Measurements from ENCODE around the gene CAPN7. TPM values are rescaled to one million over a fixed set of nuclear protein-coding genes. Genes with fewer than 3 reads are reported as not detected.

CAPN7 gene
- total RNA-seq, 1 experiment from 2014 or later: 25.2 TPM

DNA sequence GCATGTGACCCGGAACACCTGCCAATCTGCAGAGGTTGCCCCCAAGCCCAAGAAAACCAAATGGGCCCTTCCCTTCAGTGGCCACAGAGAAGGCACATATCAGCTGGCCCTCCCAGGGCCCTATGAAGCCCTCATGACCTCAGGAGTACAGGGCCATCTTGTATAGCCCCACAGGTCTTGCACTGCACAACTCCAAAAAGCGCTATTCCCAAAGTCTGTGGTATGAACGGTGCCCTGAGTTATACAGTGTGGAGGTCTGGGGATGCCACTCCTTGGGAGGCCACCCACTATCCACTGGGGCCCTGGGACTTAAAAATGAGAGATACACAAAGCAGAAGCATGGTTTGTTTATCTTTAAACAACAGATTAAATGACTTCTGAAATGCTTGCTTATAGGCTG, 61.5 kb downstream of the CAPN7 start:
- H4K20me1 ChIP-seq (ENCODE audit: control insufficient read depth, insufficient read depth, insufficient read length): no peaks in the 10 kb centered on the region
- H3K36me3 Mint-ChIP-seq (ENCODE audit: insufficient read depth in 1 of 3, low read depth in 3 of 3): no peaks in the 10 kb centered on the region
- no peaks in the 10 kb centered on the region for H3K79me1 ChIP-seq (ENCODE audit: insufficient read depth, low read depth, low read length, poor library complexity, severe bottlenecking)
- H2BK20ac ChIP-seq (ENCODE audit: low read depth, low read length, poor library complexity, severe bottlenecking): no peak overlapping the region
- H3K4me2 ChIP-seq (ENCODE audit: insufficient read depth, insufficient read length, low read length): no peak overlapping the region
- no peak overlapping the region for H4K8ac ChIP-seq (replicated peaks; ENCODE audit: insufficient read length, low read depth, low read length)
- no peak overlapping the region for H2AFZ ChIP-seq (ENCODE audit: low read length)
- no peaks in the 10 kb centered on the region for H3K27me3 Mint-ChIP-seq (ENCODE audit: low read depth)
- no peak for DNase-seq
- H3K27ac Mint-ChIP-seq: no peak overlapping the region
- no peaks in the 10 kb centered on the region for H3K4me1 ChIP-seq (ENCODE audit: insufficient read depth, low read length)
- no peaks in the 10 kb centered on the region for H3K23me2 ChIP-seq (ENCODE audit: insufficient read length, low read depth, low read length, poor library complexity, severe bottlenecking)
- no peak overlapping the region for H2BK15ac ChIP-seq (ENCODE audit: low read depth, low read length)
- no peak overlapping the region for H3K23ac ChIP-seq (ENCODE audit: insufficient read length, low read depth, low read length)
- H3K4me1 Mint-ChIP-seq: peaks cover 0 to 7% of the 10 kb centered on the region in 2 experiments; a peak in 2 of 4 replicates
- no peak overlapping the region for H3K9ac ChIP-seq (ENCODE audit: extremely low read depth, insufficient read length, low read length)
- no peak overlapping the region for H3T11ph ChIP-seq (ENCODE audit: low read length)
- no peaks in the 10 kb centered on the region for H3K79me2 ChIP-seq (ENCODE audit: insufficient read depth, low read length)
- no peak overlapping the region for H3K56ac ChIP-seq (ENCODE audit: insufficient read length, low read depth, low read length)
- H3K27me3 ChIP-seq (ENCODE audit: insufficient read depth, low read length): no peaks in the 10 kb centered on the region
- H3K27ac ChIP-seq (ENCODE audit: insufficient read length, low read depth, low read length): no peak overlapping the region
- no peak overlapping the region for H2BK12ac ChIP-seq (ENCODE audit: insufficient read length, low read depth, low read length)
- TF ChIP-seq, protein P1, sequence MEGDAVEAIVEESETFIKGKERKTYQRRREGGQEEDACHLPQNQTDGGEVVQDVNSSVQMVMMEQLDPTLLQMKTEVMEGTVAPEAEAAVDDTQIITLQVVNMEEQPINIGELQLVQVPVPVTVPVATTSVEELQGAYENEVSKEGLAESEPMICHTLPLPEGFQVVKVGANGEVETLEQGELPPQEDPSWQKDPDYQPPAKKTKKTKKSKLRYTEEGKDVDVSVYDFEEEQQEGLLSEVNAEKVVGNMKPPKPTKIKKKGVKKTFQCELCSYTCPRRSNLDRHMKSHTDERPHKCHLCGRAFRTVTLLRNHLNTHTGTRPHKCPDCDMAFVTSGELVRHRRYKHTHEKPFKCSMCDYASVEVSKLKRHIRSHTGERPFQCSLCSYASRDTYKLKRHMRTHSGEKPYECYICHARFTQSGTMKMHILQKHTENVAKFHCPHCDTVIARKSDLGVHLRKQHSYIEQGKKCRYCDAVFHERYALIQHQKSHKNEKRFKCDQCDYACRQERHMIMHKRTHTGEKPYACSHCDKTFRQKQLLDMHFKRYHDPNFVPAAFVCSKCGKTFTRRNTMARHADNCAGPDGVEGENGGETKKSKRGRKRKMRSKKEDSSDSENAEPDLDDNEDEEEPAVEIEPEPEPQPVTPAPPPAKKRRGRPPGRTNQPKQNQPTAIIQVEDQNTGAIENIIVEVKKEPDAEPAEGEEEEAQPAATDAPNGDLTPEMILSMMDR (conservative IDR thresholded peaks at IDR 0.05): no peak
- H3K18ac ChIP-seq (ENCODE audit: insufficient read length, low read depth, low read length): no peak overlapping the region
- no peaks in the 10 kb centered on the region for H3K9me3 Mint-ChIP-seq
- no peak overlapping the region for H4K91ac ChIP-seq (ENCODE audit: insufficient read length, low read depth, low read length)
- H2AK5ac ChIP-seq (ENCODE audit: insufficient read length, low read length): no peak overlapping the region
- H2BK5ac ChIP-seq (ENCODE audit: insufficient read length, low read length): no peak overlapping the region
- no peaks in the 10 kb centered on the region for H3K9me3 ChIP-seq (ENCODE audit: control insufficient read depth, low read depth, low read length)
- H2BK120ac ChIP-seq (ENCODE audit: low read depth, low read length, poor library complexity, severe bottlenecking): no peak overlapping the region
- no CpG with 5 or more reads among the region's 3 CpGs for WGBS (ENCODE audit: extremely low coverage, insufficient read length, low lambda C conversion rate)
- no peak overlapping the region for H3K4ac ChIP-seq (ENCODE audit: low read depth, low read length)
- no peak overlapping the region for H4K5ac ChIP-seq (ENCODE audit: insufficient read length, low read depth, low read length)
- no peak overlapping the region for H3K14ac ChIP-seq (ENCODE audit: insufficient read depth, low read length)
- H3K4me3 Mint-ChIP-seq: no peak overlapping the region
